ENCODE data around the gene PRSS27.

DNA sequence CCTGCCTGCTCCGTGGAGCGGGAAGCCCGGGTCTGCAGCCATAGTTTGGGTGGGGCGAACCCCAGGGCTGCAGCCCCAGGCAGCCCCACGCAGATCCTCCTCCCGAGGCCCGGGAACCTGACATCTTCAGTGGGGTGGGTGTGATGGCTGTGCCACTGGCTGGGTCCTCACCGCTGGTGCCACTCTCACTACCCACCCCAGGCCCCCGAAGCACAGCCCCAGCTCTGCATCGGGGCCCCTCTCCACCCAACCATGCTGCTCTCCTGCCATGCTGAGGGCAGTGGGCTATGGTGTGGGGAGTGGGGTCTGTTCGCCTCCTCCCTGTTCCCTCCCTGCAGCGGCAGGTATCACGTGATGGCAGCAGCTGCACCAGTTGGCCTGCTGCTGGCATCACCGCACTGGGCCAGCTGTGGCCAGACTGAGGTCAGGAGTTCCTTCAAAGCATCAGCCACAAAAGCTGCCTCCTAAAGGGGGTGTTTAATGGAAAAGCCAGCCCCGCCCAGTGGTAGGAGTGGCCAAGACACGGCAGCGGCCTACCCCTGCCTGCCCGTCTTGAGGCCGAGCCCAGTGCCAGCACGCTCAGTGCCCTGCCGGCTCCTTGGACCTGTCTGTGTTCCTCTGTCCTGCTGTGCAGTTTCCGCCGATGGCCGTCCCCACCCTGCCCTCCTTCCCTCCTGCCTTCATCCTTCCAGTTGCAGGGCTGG, 26.9 kb downstream of the PRSS27 start:
- no peak for TF ChIP-seq GABPA (IDR thresholded peaks at IDR 0.05; ENCODE audit: low read depth)
- TF ChIP-seq, protein P1, sequence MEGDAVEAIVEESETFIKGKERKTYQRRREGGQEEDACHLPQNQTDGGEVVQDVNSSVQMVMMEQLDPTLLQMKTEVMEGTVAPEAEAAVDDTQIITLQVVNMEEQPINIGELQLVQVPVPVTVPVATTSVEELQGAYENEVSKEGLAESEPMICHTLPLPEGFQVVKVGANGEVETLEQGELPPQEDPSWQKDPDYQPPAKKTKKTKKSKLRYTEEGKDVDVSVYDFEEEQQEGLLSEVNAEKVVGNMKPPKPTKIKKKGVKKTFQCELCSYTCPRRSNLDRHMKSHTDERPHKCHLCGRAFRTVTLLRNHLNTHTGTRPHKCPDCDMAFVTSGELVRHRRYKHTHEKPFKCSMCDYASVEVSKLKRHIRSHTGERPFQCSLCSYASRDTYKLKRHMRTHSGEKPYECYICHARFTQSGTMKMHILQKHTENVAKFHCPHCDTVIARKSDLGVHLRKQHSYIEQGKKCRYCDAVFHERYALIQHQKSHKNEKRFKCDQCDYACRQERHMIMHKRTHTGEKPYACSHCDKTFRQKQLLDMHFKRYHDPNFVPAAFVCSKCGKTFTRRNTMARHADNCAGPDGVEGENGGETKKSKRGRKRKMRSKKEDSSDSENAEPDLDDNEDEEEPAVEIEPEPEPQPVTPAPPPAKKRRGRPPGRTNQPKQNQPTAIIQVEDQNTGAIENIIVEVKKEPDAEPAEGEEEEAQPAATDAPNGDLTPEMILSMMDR (IDR thresholded peaks at IDR 0.05): no peak
- TF ChIP-seq RXRA (IDR thresholded peaks at IDR 0.05; ENCODE audit: borderline replicate concordance, low read depth): no peak
